Stomach (tissue), 9 donors: ENCODE measurements around the gene PLAC1. TPM values are rescaled to one million over a fixed set of nuclear protein-coding genes. Genes with fewer than 3 reads are reported as not detected.

Experiments
- DNase-seq, 2 donors: peaks; one replicate each; pipeline versions ENCODE4 v3.0.0 to v3.0.0-alpha.2; 2013 to 2019
- H3K27ac ChIP-seq, 5 donors: fragments of 200-600 bp in 4 of 5; sonication (generic) in 4 of 5; one replicate each; pipeline ENCODE4 v1.5.1; 2013 to 2019; ENCODE audit warnings: mild to moderate bottlenecking in 1 of 5, moderate library complexity in 1 of 5
- H3K27me3 ChIP-seq, 3 donors: fragments of 200-600 bp; sonication (generic); one replicate each; pipeline ENCODE4 v1.5.1; 2017 to 2019; ENCODE audit warnings: mixed run types in 1 of 3
- H3K36me3 ChIP-seq, 4 donors: fragments of 200-600 bp; sonication (generic); 1 replicate in 3 of 4; 2 replicates in 1 of 4; pipeline ENCODE4 v1.5.1; 2016 to 2019
- H3K4me1 ChIP-seq, 4 donors: fragments of 200-600 bp; sonication (generic); one replicate each; pipeline ENCODE4 v1.5.1; 2016 to 2019
- H3K4me3 ChIP-seq, 4 donors: fragments of 200-600 bp; sonication (generic) in 3 of 4; one replicate each; pipeline ENCODE4 v1.5.1; 2016 to 2019; ENCODE audit warnings: mild to moderate bottlenecking in 1 of 4
- H3K9me3 ChIP-seq, 4 donors: fragments of 200-600 bp; sonication (generic); one replicate each; pipeline ENCODE4 v1.5.1; 2016 to 2019
- EP300 ChIP-seq: sonication (generic); formaldehyde crosslinking; IDR thresholded peaks from one replicate; pipeline ENCODE4 v1.6.1; 2017; ENCODE audit warnings: antibody characterized with exemption
- POLR2A ChIP-seq, 4 donors: fragments of 450-650 bp; IDR thresholded peaks; one replicate each; pipeline ENCODE4 v1.6.1; 2016; ENCODE audit warnings: antibody characterized with exemption in 4 of 4, control low read depth in 2 of 4, mild to moderate bottlenecking in 1 of 4, moderate library complexity in 1 of 4
- POLR2AphosphoS5 ChIP-seq, 3 donors: sonication (generic); formaldehyde crosslinking; IDR thresholded peaks; one replicate each; pipeline ENCODE4 v1.6.1; 2016; ENCODE audit warnings: antibody characterized with exemption in 3 of 3
- WGBS, 5 donors: extraction: QIAGEN DNeasy Blood & Tissue Kit in 3 of 5; methylation state at CpG; one replicate each; pipeline versions ENCODE4 v1.1.5 to v1.1.7; 2013 to 2018; 5-methylcytosine and 5-hydroxymethylcytosine counted together
- intact Hi-C: fragments of 100-400 bp; cut with DNase I; formaldehyde crosslinking; loops from one replicate; pipeline ENCODE4 v1.15.1; 2023; ENCODE audit warnings: low total_unique reads
- polyA plus RNA-seq, 3 donors: library from polyadenylated mRNA; stranded (reverse); fragments of 200-250 nt; gene quantifications; one replicate each; pipeline ENCODE4 v1.2.3, GENCODE V29; 2013
- total RNA-seq, 5 donors: library from RNA; depleted of rRNA; stranded (reverse); fragments of >200 nt; gene quantifications; one replicate each; pipeline versions ENCODE4 v1.1.0 to v1.2.3, GENCODE V29; 2014 to 2016
- TF ChIP-seq, protein P1 (sequence below), 7 experiments: fragments of 450-650 bp in 4 of 7; fragments of 200-600 bp in 3 of 7; sonication (generic) in 3 of 7; IDR thresholded peaks; one replicate each; pipeline ENCODE4 v1.5.1; 2016 to 2019; ENCODE audit warnings: antibody characterized with exemption in 7 of 7, control low read depth in 2 of 7, mild to moderate bottlenecking in 1 of 7
- donor health status: healthy with polysubstance abuse.
- donor health status: Bipolar disorder and iron deficiency.
- donor health status: healthy.

The PLAC1 gene
- total and polyA plus RNA-seq, 8 donors, result not detected

DNA sequence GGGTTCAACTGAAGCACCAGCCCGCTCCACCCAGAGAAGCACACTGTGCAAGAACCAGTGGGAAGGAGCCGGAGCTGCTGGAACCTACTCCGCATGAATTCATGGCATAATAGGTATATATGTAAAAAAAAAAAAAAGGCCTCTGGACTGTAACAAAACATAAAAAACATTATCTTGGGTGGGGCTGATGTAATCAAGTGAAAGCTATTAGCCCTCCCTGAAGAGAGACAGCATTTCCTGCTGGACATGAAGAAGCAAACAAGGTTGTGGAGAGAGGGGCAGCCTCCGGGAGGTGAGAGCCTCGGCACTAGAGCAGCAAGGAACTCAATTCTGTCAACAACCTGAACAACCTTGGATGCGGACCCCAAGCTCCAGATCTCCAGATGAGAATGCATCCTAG lies 50.7 kb downstream of the PLAC1 start:
- Histone ChIP-seq H3K27me3 (no peaks in the 10 kb centered on the region), H3K36me3 (no peaks in the 10 kb centered on the region), H3K27ac (no peak overlapping the region), H3K4me1 (no peaks in the 10 kb centered on the region), H3K9me3 (peaks cover 0 to 2% (median 0%) of the 10 kb centered on the region in 4 donors), H3K4me3 (no peak overlapping the region)
- 46 to 79% (median 66%) methylated on average over 5 to 6 of the region's 6 CpGs for WGBS, 5 donors
- TF ChIP-seq POLR2A (IDR thresholded peaks at IDR 0.05) (no peak), POLR2AphosphoS5 (IDR thresholded peaks at IDR 0.05) (no peak), EP300 (no peak)
- TF ChIP-seq, protein P1, sequence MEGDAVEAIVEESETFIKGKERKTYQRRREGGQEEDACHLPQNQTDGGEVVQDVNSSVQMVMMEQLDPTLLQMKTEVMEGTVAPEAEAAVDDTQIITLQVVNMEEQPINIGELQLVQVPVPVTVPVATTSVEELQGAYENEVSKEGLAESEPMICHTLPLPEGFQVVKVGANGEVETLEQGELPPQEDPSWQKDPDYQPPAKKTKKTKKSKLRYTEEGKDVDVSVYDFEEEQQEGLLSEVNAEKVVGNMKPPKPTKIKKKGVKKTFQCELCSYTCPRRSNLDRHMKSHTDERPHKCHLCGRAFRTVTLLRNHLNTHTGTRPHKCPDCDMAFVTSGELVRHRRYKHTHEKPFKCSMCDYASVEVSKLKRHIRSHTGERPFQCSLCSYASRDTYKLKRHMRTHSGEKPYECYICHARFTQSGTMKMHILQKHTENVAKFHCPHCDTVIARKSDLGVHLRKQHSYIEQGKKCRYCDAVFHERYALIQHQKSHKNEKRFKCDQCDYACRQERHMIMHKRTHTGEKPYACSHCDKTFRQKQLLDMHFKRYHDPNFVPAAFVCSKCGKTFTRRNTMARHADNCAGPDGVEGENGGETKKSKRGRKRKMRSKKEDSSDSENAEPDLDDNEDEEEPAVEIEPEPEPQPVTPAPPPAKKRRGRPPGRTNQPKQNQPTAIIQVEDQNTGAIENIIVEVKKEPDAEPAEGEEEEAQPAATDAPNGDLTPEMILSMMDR (IDR thresholded peaks at IDR 0.05), result no peak
- no peak for DNase-seq
- intact Hi-C loops, result no loop called here

DNA sequence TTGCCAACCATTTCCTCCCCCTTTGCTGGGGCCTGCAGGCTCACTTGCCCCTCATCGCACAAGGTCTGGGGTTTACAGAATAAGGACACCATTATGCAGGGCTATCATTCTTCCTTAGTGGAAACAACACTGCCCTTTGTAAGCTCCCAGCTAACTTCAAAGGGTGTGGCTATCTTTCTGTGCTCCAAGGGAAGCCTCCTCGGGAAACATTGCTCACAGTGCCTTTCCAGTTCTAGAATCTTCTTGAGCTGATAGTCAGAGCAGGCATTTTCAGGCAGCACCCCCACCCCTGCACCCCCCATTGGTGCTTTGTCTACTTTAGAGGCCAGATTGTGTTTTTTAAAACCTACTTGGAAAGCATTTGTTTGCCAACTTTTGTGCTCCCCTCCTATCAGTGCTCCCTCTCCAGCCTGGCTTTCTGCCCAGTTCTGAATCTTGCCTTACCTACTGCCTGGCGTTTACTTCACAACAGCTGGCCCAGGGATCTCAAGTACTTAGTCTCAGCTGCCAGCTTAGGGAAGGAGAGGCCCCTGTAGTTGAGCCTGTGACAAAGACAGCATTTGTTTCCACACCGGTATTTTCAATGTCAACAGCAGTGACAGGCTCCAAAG lies 53.5 kb downstream of the PLAC1 start:
- H3K27me3 ChIP-seq, result peaks cover 0 to 6% (median 0%) of the 10 kb centered on the region in 3 donors
- peak; percentile 74 to 77 for DNase-seq
- no peak overlapping the region for H3K4me3 ChIP-seq
- peak overlapping the region in 1 of 5 donors; percentile 22 for H3K27ac ChIP-seq
- TF ChIP-seq EP300 (no peak), POLR2AphosphoS5 (IDR thresholded peaks at IDR 0.05) (no peak)
- H3K36me3 ChIP-seq, result no peaks in the 10 kb centered on the region
- 17 to 40% (median 33%) methylated on average over 4 of the region's 4 CpGs for WGBS, 5 donors
- intact Hi-C loops, result no loop called here
- peaks cover 0 to 8% (median 0%) of the 10 kb centered on the region in 4 donors for H3K9me3 ChIP-seq
- H3K4me1 ChIP-seq, result no peaks in the 10 kb centered on the region

DNA sequence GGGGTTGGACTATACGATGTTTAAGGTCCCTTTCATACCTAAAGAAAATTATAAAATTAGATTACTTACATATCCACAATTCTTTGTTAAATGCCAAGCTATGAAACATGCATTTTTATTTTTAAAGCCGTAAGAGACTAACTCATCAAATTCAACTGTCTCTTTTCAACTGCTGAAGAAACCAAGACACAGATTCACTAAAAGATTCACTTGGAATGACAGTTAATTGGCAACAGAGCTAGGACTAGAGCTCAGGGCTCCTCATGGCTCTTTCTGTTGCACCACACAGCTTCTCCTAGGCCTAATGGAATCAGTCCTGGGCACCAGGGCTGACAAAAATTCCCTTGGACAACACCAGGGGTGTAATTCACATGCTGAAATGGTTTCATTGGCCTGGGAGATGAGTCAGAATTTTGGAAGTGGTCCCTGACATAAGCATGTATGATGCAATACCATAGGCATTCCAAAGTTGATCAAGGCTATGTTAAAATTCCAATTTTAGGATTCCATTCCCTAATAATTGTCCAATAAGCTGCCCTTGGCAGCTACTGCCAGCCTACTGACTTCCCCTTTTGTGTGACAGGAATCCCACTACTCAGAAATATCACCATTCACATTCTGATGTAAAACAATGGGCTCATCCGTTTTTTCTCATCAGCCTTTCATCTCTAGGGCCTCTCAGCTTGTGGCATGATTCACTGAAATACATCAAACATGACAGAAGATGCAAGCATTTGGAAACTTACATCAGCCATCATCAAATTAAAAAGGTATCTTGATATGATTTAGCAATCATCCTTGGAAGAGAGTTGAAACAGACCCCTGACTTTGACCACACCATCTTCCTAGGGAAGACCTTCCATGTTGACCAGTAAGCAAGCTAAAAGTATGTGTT lies 54.2 kb downstream of the PLAC1 start:
- intact Hi-C loops, result no loop called here
- no peak for TF ChIP-seq EP300
- TF ChIP-seq, protein P1 (IDR thresholded peaks at IDR 0.05), result peak in 1 of 7 experiments; percentile 7
- peaks cover 0 to 8% (median 0%) of the 10 kb centered on the region in 4 donors for H3K9me3 ChIP-seq
- 70 to 90% (median 79%) methylated on average over 3 of the region's 3 CpGs for WGBS, 5 donors
- peak overlapping the region in 1 of 5 donors; percentile 22 for H3K27ac ChIP-seq
- no peaks in the 10 kb centered on the region for H3K4me1 ChIP-seq
- no peaks in the 10 kb centered on the region for H3K36me3 ChIP-seq
- H3K4me3 ChIP-seq, result no peak overlapping the region
- H3K27me3 ChIP-seq, result peaks cover 0 to 6% (median 0%) of the 10 kb centered on the region in 3 donors
- DNase-seq, result peak in 1 of 2 donors; percentile 58

DNA sequence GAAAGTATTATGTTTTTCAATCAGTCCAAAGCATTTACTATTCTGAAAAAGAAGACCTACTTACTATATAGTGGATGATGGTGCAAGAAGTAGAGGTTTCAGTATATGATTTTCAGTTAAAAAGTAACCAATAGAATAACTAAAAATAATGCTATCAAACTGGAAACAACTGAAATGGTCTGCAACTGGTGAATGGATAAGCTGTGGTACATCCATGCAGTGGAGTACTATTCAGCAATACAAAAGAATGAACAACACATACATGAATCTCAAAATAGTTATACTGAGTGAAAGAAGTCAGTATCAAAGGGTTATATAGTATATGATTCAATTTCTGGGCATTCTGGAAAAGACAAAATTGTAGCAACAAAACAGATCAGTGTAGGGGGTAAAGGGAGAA lies 55.9 kb downstream of the PLAC1 start:
- Histone ChIP-seq H3K9me3 (peaks cover 0 to 8% (median 0%) of the 10 kb centered on the region in 4 donors), H3K27ac (no peak overlapping the region), H3K4me3 (no peak overlapping the region), H3K36me3 (no peaks in the 10 kb centered on the region), H3K27me3 (peaks cover 0 to 6% (median 3%) of the 10 kb centered on the region in 3 donors), H3K4me1 (no peaks in the 10 kb centered on the region)
- no peak for DNase-seq
- TF ChIP-seq, protein P1 (IDR thresholded peaks at IDR 0.05), result no peak
- TF ChIP-seq POLR2A (IDR thresholded peaks at IDR 0.05) (no peak), POLR2AphosphoS5 (IDR thresholded peaks at IDR 0.05) (no peak), EP300 (no peak)
- intact Hi-C loops, result no loop called here
